Mucosa of descending colon (tissue), 3 donors: Measurements from ENCODE around the gene SORCS2. TPM values are rescaled to one million over a fixed set of nuclear protein-coding genes. Genes with fewer than 3 reads are reported as not detected.

ENCODE experiments used
- ATAC-seq: fragments of 200-7000 bp; cut with Tn5 transposase; one replicate; pipeline ENCODE4 v1.9.1; 2020; ENCODE audit warnings: mild to moderate bottlenecking, moderate library complexity
- DNase-seq, 3 donors: peaks; one replicate each; pipeline ENCODE4 v3.0.0-alpha.2; 2020
- H3K36me3 ChIP-seq: fragments of 200-600 bp; one replicate; pipeline ENCODE4 v1.8.0; 2021; ENCODE audit warnings: low read depth, mild to moderate bottlenecking
- H3K4me1 ChIP-seq: fragments of 200-600 bp; one replicate; pipeline ENCODE4 v1.8.0; 2021; ENCODE audit warnings: low read depth, mild to moderate bottlenecking
- H3K4me3 ChIP-seq: fragments of 200-600 bp; one replicate; pipeline ENCODE4 v1.8.0; 2021; ENCODE audit warnings: mild to moderate bottlenecking
- H3K9me3 ChIP-seq: fragments of 200-600 bp; one replicate; pipeline ENCODE4 v1.8.0; 2021; ENCODE audit warnings: mild to moderate bottlenecking
- CTCF ChIP-seq: fragments of 200-600 bp; IDR thresholded peaks from one replicate; pipeline ENCODE4 v1.8.0; 2022; ENCODE audit warnings: antibody characterized with exemption, mild to moderate bottlenecking
- intact Hi-C, 2 donors: fragments of 100-400 bp; cut with DNase I in 1 of 2; cut with micrococcal nuclease in 1 of 2; formaldehyde crosslinking; loops; one replicate each; pipeline versions ENCODE4 v1.11.0 to v1.11.1; 2022; cut with DNase I, micrococcal nuclease
- total RNA-seq, 3 donors: library from RNA; stranded (reverse); fragmentation: NEBNext Ultra II Directional in 2 of 3; extraction: Animal tissue kit (Norgen Biotek cat#: 25700) in 2 of 3; gene quantifications; one replicate each; pipeline versions ENCODE4 v1.2.1 to v1.2.4, GENCODE V29; 2021 to 2023
- donor health status: DM: no; HTN: no; CAD: no; lungs with moderate emphysema.
- donor health status: DM: no; HTN: no; CAD: no.
- donor health status: DM: no; HTN: yes; CAD: no.

The SORCS2 gene
- total RNA-seq, 3 donors from 2014 or later, result 0.20 to 3.1 (median 1.5) TPM

- Histone ChIP-seq H3K36me3 (no peaks in the 10 kb centered on the region), H3K9me3 (no peaks in the 10 kb centered on the region), H3K4me1 (no peaks in the 10 kb centered on the region), H3K4me3 (no peak overlapping the region)
- no peak for ATAC-seq
- intact Hi-C loops, result no loop called here
- no peak for TF ChIP-seq CTCF
- DNase-seq, result no peak
These were observed 118.9 kb downstream of the SORCS2 start for GRCh38 chr4:7311205-7311604.

GRCh38 chr4:7312691-7313090 lies 120.4 kb downstream of the SORCS2 start:
- intact Hi-C loops, result no loop called here
- no peaks in the 10 kb centered on the region for H3K36me3 ChIP-seq
- no peak overlapping the region for H3K4me3 ChIP-seq
- H3K9me3 ChIP-seq, result no peaks in the 10 kb centered on the region
- ATAC-seq (no peak), DNase-seq (peak in 1 of 3 donors; percentile 17)
- TF ChIP-seq CTCF, result no peak
- H3K4me1 ChIP-seq, result no peaks in the 10 kb centered on the region

GRCh38 chr4:7313347-7313811 lies 121.0 kb downstream of the SORCS2 start:
- ATAC-seq (peak; percentile 27), DNase-seq (peak in 1 of 3 donors; percentile 44)
- Histone ChIP-seq H3K4me3 (no peak overlapping the region), H3K4me1 (no peaks in the 10 kb centered on the region), H3K9me3 (no peaks in the 10 kb centered on the region), H3K36me3 (no peaks in the 10 kb centered on the region)
- intact Hi-C loops, result no loop called here
- no peak for TF ChIP-seq CTCF

GRCh38 chr4:7313991-7314390 lies 121.7 kb downstream of the SORCS2 start:
- DNase-seq, result peak in 1 of 3 donors; percentile 42
- intact Hi-C loops, result no loop called here
- no peak for ATAC-seq
- Histone ChIP-seq H3K4me3 (no peak overlapping the region), H3K4me1 (no peaks in the 10 kb centered on the region), H3K9me3 (no peaks in the 10 kb centered on the region), H3K36me3 (no peaks in the 10 kb centered on the region)
- no peak for TF ChIP-seq CTCF

GRCh38 chr4:7315286-7315685 lies 122.9 kb downstream of the SORCS2 start:
- DNase-seq (no peak), ATAC-seq (no peak)
- no peak for TF ChIP-seq CTCF
- Histone ChIP-seq H3K4me3 (no peak overlapping the region), H3K9me3 (no peaks in the 10 kb centered on the region), H3K36me3 (no peaks in the 10 kb centered on the region), H3K4me1 (no peaks in the 10 kb centered on the region)
- intact Hi-C loops, result no loop called here

GRCh38 chr4:7315935-7316334 lies 123.6 kb downstream of the SORCS2 start:
- ATAC-seq (no peak), DNase-seq (no peak)
- H3K36me3 ChIP-seq, result no peaks in the 10 kb centered on the region
- no peak overlapping the region for H3K4me3 ChIP-seq
- intact Hi-C loops, result no loop called here
- no peaks in the 10 kb centered on the region for H3K9me3 ChIP-seq
- H3K4me1 ChIP-seq, result no peaks in the 10 kb centered on the region
- TF ChIP-seq CTCF, result no peak
